ENCODE results near the gene TMIGD1. TPM values are rescaled to one million over a fixed set of nuclear protein-coding genes. Genes with fewer than 3 reads are reported as not detected.

TMIGD1 gene
- total and polyA plus RNA-seq, 2 experiments from 2014 or later: not detected

DNA sequence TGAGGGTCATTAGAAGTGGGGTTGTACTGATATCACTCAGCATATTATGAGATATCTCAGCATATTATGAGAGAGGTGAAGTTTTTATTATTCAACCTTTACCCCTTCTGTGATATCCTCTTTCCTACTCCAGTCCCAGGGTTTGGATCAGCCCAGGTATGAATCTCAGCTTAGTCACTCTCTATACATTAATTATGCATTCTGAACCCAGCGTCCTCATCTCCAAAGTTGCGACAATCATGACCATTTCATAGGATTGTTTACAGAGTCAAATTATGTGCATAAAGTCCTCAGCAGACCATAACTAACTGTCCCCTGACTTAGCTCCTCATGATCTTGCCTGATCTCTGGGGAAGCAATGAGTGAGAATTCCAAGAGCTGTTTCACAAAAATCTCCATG, 21.6 kb downstream of the TMIGD1 start (continued):
- TF ChIP-seq, protein P1, sequence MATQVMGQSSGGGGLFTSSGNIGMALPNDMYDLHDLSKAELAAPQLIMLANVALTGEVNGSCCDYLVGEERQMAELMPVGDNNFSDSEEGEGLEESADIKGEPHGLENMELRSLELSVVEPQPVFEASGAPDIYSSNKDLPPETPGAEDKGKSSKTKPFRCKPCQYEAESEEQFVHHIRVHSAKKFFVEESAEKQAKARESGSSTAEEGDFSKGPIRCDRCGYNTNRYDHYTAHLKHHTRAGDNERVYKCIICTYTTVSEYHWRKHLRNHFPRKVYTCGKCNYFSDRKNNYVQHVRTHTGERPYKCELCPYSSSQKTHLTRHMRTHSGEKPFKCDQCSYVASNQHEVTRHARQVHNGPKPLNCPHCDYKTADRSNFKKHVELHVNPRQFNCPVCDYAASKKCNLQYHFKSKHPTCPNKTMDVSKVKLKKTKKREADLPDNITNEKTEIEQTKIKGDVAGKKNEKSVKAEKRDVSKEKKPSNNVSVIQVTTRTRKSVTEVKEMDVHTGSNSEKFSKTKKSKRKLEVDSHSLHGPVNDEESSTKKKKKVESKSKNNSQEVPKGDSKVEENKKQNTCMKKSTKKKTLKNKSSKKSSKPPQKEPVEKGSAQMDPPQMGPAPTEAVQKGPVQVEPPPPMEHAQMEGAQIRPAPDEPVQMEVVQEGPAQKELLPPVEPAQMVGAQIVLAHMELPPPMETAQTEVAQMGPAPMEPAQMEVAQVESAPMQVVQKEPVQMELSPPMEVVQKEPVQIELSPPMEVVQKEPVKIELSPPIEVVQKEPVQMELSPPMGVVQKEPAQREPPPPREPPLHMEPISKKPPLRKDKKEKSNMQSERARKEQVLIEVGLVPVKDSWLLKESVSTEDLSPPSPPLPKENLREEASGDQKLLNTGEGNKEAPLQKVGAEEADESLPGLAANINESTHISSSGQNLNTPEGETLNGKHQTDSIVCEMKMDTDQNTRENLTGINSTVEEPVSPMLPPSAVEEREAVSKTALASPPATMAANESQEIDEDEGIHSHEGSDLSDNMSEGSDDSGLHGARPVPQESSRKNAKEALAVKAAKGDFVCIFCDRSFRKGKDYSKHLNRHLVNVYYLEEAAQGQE (IDR thresholded peaks at IDR 0.05; ENCODE audit: unreplicated experiment): no peak
- TF ChIP-seq, protein P2, sequence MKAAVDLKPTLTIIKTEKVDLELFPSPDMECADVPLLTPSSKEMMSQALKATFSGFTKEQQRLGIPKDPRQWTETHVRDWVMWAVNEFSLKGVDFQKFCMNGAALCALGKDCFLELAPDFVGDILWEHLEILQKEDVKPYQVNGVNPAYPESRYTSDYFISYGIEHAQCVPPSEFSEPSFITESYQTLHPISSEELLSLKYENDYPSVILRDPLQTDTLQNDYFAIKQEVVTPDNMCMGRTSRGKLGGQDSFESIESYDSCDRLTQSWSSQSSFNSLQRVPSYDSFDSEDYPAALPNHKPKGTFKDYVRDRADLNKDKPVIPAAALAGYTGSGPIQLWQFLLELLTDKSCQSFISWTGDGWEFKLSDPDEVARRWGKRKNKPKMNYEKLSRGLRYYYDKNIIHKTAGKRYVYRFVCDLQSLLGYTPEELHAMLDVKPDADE (IDR thresholded peaks at IDR 0.05): no peak

DNA sequence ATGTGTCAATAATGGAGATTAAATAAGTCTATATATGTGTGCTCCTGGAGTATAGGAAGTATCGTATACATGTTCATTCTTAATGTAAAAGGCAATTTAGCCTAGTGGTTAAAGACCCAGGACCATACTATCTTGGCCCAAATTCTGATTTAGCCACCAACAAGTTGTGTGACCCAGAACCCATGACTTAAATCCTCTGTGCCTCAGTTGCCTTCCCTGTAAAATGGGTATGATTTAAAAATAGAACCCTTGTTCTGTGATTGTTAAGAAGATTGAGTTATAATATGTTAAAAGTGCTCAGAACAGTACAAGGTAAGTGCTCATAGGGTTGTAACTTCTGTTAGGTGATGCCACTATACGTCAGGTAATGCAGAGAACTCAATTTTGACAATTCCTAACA, 23.3 kb downstream of the TMIGD1 start:
- Mint-ChIP-seq H3K27ac (no peak overlapping the region), H3K4me1 (peaks cover 3% of the 10 kb centered on the region; the same call in 1 of the 3 replicates)

DNA sequence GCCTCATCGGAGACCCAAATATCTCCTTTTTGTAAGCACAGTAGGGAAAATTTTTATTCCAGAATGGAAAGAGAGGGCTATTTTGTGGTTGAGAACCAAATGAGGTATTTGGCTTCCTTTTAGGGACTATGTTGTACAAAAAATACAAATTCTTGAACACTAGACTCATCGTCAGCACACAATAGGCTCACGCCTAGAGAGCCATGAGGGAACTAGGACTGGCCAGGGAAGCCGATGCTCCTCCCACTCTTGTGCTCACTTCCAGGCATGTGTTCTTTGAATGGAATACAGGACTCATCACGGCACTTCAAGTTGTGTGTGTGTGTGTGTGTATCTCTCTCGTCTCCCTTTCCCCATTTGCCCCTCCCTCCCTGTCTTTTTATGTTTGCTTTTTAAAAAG, 24.3 kb downstream of the TMIGD1 start:
- no peak for ATAC-seq
- Mint-ChIP-seq H3K9me3 (no peaks in the 10 kb centered on the region), H3K4me3 (no peak overlapping the region)
- TF ChIP-seq, protein P2 (IDR thresholded peaks at IDR 0.05): no peak
- TF ChIP-seq JUNB (IDR thresholded peaks at IDR 0.05; ENCODE audit: unreplicated experiment): no peak
- TF ChIP-seq, protein P1 (IDR thresholded peaks at IDR 0.05; ENCODE audit: unreplicated experiment): no peak
- no peak for TF ChIP-seq ZNF114 (CRISPR knock-in tag; IDR thresholded peaks at IDR 0.05)
- TF ChIP-seq, protein P3, sequence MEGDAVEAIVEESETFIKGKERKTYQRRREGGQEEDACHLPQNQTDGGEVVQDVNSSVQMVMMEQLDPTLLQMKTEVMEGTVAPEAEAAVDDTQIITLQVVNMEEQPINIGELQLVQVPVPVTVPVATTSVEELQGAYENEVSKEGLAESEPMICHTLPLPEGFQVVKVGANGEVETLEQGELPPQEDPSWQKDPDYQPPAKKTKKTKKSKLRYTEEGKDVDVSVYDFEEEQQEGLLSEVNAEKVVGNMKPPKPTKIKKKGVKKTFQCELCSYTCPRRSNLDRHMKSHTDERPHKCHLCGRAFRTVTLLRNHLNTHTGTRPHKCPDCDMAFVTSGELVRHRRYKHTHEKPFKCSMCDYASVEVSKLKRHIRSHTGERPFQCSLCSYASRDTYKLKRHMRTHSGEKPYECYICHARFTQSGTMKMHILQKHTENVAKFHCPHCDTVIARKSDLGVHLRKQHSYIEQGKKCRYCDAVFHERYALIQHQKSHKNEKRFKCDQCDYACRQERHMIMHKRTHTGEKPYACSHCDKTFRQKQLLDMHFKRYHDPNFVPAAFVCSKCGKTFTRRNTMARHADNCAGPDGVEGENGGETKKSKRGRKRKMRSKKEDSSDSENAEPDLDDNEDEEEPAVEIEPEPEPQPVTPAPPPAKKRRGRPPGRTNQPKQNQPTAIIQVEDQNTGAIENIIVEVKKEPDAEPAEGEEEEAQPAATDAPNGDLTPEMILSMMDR (conservative IDR thresholded peaks at IDR 0.05; ENCODE audit: low read depth in 2 of 2): no peak
- TF ChIP-seq EZH2phosphoT487 (IDR thresholded peaks at IDR 0.05; ENCODE audit: unreplicated experiment): no peak
- TF ChIP-seq EZH2 (IDR thresholded peaks at IDR 0.05; ENCODE audit: low read depth, unreplicated experiment): no peak

More for the DNA sequence above, 23.3 kb downstream of the TMIGD1 start:
- Histone ChIP-seq H3K79me2 (replicated peaks; ENCODE audit: insufficient read depth) (no peaks in the 10 kb centered on the region), H4K20me1 (replicated peaks; ENCODE audit: insufficient read depth) (no peaks in the 10 kb centered on the region), H3K9me2 (ENCODE audit: insufficient read depth) (no peaks in the 10 kb centered on the region), H3F3A (replicated peaks; ENCODE audit: low read depth) (no peaks in the 10 kb centered on the region), H3K27ac (ENCODE audit: low read depth) (no peak overlapping the region), H3K4me3 (no peak overlapping the region), H3K4me2 (no peak overlapping the region), H3K36me3 (ENCODE audit: insufficient read depth) (no peaks in the 10 kb centered on the region), H3K4me1 (ENCODE audit: insufficient read depth) (no peaks in the 10 kb centered on the region), H3K27me3 (ENCODE audit: insufficient read depth) (no peaks in the 10 kb centered on the region), H2AFZ (no peak overlapping the region)
- Mint-ChIP-seq H3K9me3 (no peaks in the 10 kb centered on the region), H3K4me3 (no peak overlapping the region), H3K27me3 (ENCODE audit: insufficient read depth, low read depth, poor library complexity) (peaks cover 1% of the 10 kb centered on the region), H3K36me3 (ENCODE audit: low read depth) (no peaks in the 10 kb centered on the region)
- TF ChIP-seq POLR2AphosphoS5 (IDR thresholded peaks at IDR 0.05; ENCODE audit: low read depth) (no peak), EZH2phosphoT487 (IDR thresholded peaks at IDR 0.05; ENCODE audit: unreplicated experiment) (no peak), ZNF331 (CRISPR knock-in tag; IDR thresholded peaks at IDR 0.05; ENCODE audit: low read depth) (no peak), CREB1 (CRISPR knock-in tag; IDR thresholded peaks at IDR 0.05; ENCODE audit: low read depth) (no peak)
- TF ChIP-seq, protein P2 (IDR thresholded peaks at IDR 0.05): no peak
- DNase-seq (ENCODE audit: low spot score) (no peak), ATAC-seq (no peak)

More for the DNA sequence above, 24.3 kb downstream of the TMIGD1 start:
- DNase-seq (ENCODE audit: low spot score): no peak
- Histone ChIP-seq H3K27me3 (ENCODE audit: insufficient read depth) (no peaks in the 10 kb centered on the region), H3K4me1 (ENCODE audit: insufficient read depth) (no peaks in the 10 kb centered on the region), H3K9me2 (ENCODE audit: insufficient read depth) (no peaks in the 10 kb centered on the region), H2AFZ (peak overlapping the region; percentile 66; the same call in 1 of the 2 replicates), H3K27ac (ENCODE audit: low read depth) (no peak overlapping the region), H4K20me1 (replicated peaks; ENCODE audit: insufficient read depth) (no peaks in the 10 kb centered on the region), H3K4me2 (no peak overlapping the region), H3K79me2 (replicated peaks; ENCODE audit: insufficient read depth) (no peaks in the 10 kb centered on the region), H3K4me3 (no peak overlapping the region), H3K36me3 (ENCODE audit: insufficient read depth) (no peaks in the 10 kb centered on the region), H3F3A (replicated peaks; ENCODE audit: low read depth) (no peaks in the 10 kb centered on the region)
- Mint-ChIP-seq H3K36me3 (ENCODE audit: low read depth) (no peaks in the 10 kb centered on the region), H3K27ac (no peak overlapping the region), H3K4me1 (peaks cover 3% of the 10 kb centered on the region; the same call in 1 of the 3 replicates), H3K27me3 (ENCODE audit: insufficient read depth, low read depth, poor library complexity) (no peaks in the 10 kb centered on the region)

All from GM23338 (cell line).